WTC11 (cell line): ENCODE measurements around the gene GARRE1. TPM values are rescaled to one million over a fixed set of nuclear protein-coding genes. Genes with fewer than 3 reads are reported as not detected.

Experiments used
- ATAC-seq: fragments of 200-7000 bp; cut with Tn5 transposase; 2 replicates; pipeline ENCODE4 v1.10.0; 2021; ENCODE audit warnings: mild to moderate bottlenecking, moderate library complexity
- CTCF ChIA-PET: fragments of 300-600 bp; sonication (Branson Sonifier 250); formaldehyde crosslinking; loops from one replicate; lab custom pipeline; 2021; ENCODE audit warnings: antibody characterized with exemption; lab: Charles Lee
- POLR2A ChIA-PET: fragments of 350-600 bp; sonication (Branson Sonifier 250); formaldehyde crosslinking; loops from one replicate; lab custom pipeline; 2021; ENCODE audit warnings: antibody characterized with exemption; lab: Charles Lee
- DNase-seq: peaks from one replicate; pipeline ENCODE4 v3.0.0; 2021; ENCODE audit warnings: low spot score
- H3K27ac Mint-ChIP-seq: 2 replicates; pipeline ENCODE4 v1.8.0; 2021; ENCODE audit warnings: mixed read lengths
- H3K27me3 Mint-ChIP-seq: 2 replicates; pipeline ENCODE4 v1.8.0; 2021; ENCODE audit warnings: low read depth, mild to moderate bottlenecking, moderate library complexity, mixed read lengths
- H3K36me3 Mint-ChIP-seq: 2 replicates; pipeline ENCODE4 v1.8.0; 2021; ENCODE audit warnings: mixed read lengths
- H3K4me1 Mint-ChIP-seq: 2 replicates; pipeline ENCODE4 v1.8.0; 2022; ENCODE audit warnings: mixed read lengths
- H3K4me3 Mint-ChIP-seq: 2 replicates; pipeline ENCODE4 v1.8.0; 2021; ENCODE audit warnings: mild to moderate bottlenecking, moderate library complexity, mixed read lengths
- H3K9me3 Mint-ChIP-seq: 2 replicates; pipeline ENCODE4 v1.8.0; 2021; ENCODE audit warnings: mixed read lengths
- ATF6 ChIP-seq: sonication (generic); formaldehyde crosslinking; IDR thresholded peaks from 2 replicates; pipeline ENCODE4 v1.8.1; 2023; ENCODE audit warnings: mild to moderate bottlenecking, missing genetic modification reagents
- CREM ChIP-seq: sonication (generic); formaldehyde crosslinking; IDR thresholded peaks from 2 replicates; pipeline ENCODE4 v1.8.1; 2022; ENCODE audit warnings: mild to moderate bottlenecking, missing genetic modification reagents, moderate library complexity
- E2F4 ChIP-seq: sonication (generic); formaldehyde crosslinking; IDR thresholded peaks from 2 replicates; pipeline ENCODE4 v1.8.1; 2022; ENCODE audit warnings: low read depth, mild to moderate bottlenecking, moderate library complexity, missing genetic modification reagents, borderline replicate concordance
- FOXJ3 ChIP-seq: sonication (generic); formaldehyde crosslinking; IDR thresholded peaks from 2 replicates; pipeline ENCODE4 v1.9.0; 2021; ENCODE audit warnings: missing genetic modification reagents, mild to moderate bottlenecking, borderline replicate concordance
- GABPB1 ChIP-seq: sonication (generic); formaldehyde crosslinking; IDR thresholded peaks from 2 replicates; pipeline ENCODE4 v1.8.1; 2023; ENCODE audit warnings: mild to moderate bottlenecking, missing genetic modification reagents
- JUN ChIP-seq: sonication (generic); formaldehyde crosslinking; IDR thresholded peaks from 2 replicates; pipeline ENCODE4 v1.8.0; 2023; ENCODE audit warnings: mild to moderate bottlenecking, missing genetic modification reagents
- NFE2L1 ChIP-seq: sonication (generic); formaldehyde crosslinking; IDR thresholded peaks from 2 replicates; pipeline ENCODE4 v1.8.1; 2023; ENCODE audit warnings: missing genetic modification reagents
- NR3C1 ChIP-seq: sonication (generic); formaldehyde crosslinking; conservative IDR thresholded peaks from 2 replicates; pipeline ENCODE4 v1.8.1; 2023; ENCODE audit warnings: low read depth, mild to moderate bottlenecking, missing genetic modification reagents
- OVOL2 ChIP-seq: fragments of 250-450 bp; sonication (Bioruptor Pico); IDR thresholded peaks from 2 replicates; pipeline ENCODE4 v1.9.0; 2021; ENCODE audit warnings: mild to moderate bottlenecking, borderline replicate concordance
- PRRX2 ChIP-seq: fragments of 250-450 bp; sonication (Bioruptor Pico); IDR thresholded peaks from 2 replicates; pipeline ENCODE4 v1.8.0; 2021; ENCODE audit warnings: mild to moderate bottlenecking
- SOX15 ChIP-seq: fragments of 250-450 bp; sonication (Bioruptor Pico); IDR thresholded peaks from 2 replicates; pipeline ENCODE4 v1.9.0; 2021; ENCODE audit warnings: mild to moderate bottlenecking
- TP53 ChIP-seq: sonication (generic); formaldehyde crosslinking; IDR thresholded peaks from 2 replicates; pipeline ENCODE4 v1.8.1; 2023; ENCODE audit warnings: mild to moderate bottlenecking, missing genetic modification reagents
- ZBTB43 ChIP-seq: sonication (generic); formaldehyde crosslinking; IDR thresholded peaks from 2 replicates; pipeline ENCODE4 v1.8.1; 2023; ENCODE audit warnings: mild to moderate bottlenecking, missing genetic modification reagents
- ZNF281 ChIP-seq: sonication (generic); formaldehyde crosslinking; IDR thresholded peaks from 2 replicates; pipeline ENCODE4 v1.8.0; 2023; ENCODE audit warnings: mild to moderate bottlenecking, missing genetic modification reagents
- ZNF416 ChIP-seq: fragments of 250-450 bp; sonication (Bioruptor Pico); IDR thresholded peaks from 2 replicates; pipeline ENCODE4 v1.9.0; 2021; ENCODE audit warnings: mild to moderate bottlenecking, inconsistent platforms
- total RNA-seq: library from RNA; stranded (reverse); gene quantifications from 3 replicates; pipeline ENCODE4 v1.2.3, GENCODE V29; 2021
- TF ChIP-seq, protein P1 (sequence below): sonication (generic); formaldehyde crosslinking; IDR thresholded peaks from 2 replicates; pipeline ENCODE4 v1.8.0; 2022; ENCODE audit warnings: mild to moderate bottlenecking, missing genetic modification reagents
- TF ChIP-seq, protein P2 (sequence below): sonication (generic); formaldehyde crosslinking; IDR thresholded peaks from 2 replicates; pipeline ENCODE4 v1.8.1; 2023; ENCODE audit warnings: mild to moderate bottlenecking, moderate library complexity, missing genetic modification reagents
- TF ChIP-seq, protein P3 (sequence below): fragments of 250-450 bp; sonication (Bioruptor Pico); IDR thresholded peaks from 2 replicates; pipeline ENCODE4 v1.9.0; 2021; ENCODE audit warnings: mild to moderate bottlenecking

The GARRE1 gene
- total RNA-seq, 1 experiment from 2014 or later, result 16.7 TPM

DNA sequence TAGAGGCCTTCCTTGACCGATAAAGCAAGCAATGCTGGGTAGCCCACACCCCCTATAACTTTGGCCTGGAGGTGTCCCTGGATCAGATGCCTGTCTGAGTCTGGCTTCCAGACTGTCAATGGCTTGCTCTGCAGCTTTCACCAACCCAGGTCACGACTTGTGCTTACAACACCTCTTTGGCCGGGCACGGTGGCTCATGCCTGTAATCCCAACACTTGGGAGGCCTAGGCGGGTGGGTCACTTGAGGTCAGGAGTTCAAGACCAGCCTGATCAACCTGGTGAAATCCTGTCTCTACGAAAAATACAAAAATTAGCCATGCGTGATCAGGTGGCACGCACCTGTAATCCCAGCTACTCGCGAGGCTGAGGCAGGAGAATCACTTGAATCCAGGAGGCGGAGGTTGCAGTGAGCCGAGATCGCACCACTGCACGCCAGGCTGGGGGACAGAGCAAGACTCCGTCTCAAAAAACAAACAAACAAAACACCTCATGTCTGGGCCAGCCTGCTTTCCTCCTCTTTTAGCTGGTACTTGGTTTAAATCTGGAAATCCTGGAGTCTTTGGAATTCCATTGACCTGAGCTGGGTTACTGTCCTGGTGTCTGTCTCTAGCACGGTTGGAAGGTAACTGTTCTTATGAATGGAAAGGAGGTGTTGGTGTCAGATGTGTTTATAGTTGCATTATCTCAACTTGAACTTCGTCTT lies 10.3 kb upstream of the GARRE1 start:
- H3K4me1 Mint-ChIP-seq, result peaks cover 5% of the 10 kb centered on the region; the same call in 1 of the 2 replicates
- H3K36me3 Mint-ChIP-seq, result no peaks in the 10 kb centered on the region
- no peaks in the 10 kb centered on the region for H3K9me3 Mint-ChIP-seq
- ATAC-seq (no peak), DNase-seq (no peak)
- H3K4me3 Mint-ChIP-seq, result no peak overlapping the region
- ChIA-PET POLR2A (no interaction called here), CTCF (interaction anchor here (0.5 to 1.6 kb wide), 3 partner anchors 25 to 103 kb away, joined by 3 to 5 read pairs (median 3); no protein-coding TSS in a partner anchor)
- no peak overlapping the region for H3K27ac Mint-ChIP-seq
- TF ChIP-seq NFE2L1 (CRISPR knock-in tag), result no peak
- TF ChIP-seq GABPB1 (CRISPR knock-in tag), result no peak
- TF ChIP-seq E2F4 (CRISPR knock-in tag), result no peak
- TF ChIP-seq ZBTB43, result no peak
- H3K27me3 Mint-ChIP-seq, result no peaks in the 10 kb centered on the region

- no peaks in the 10 kb centered on the region for H3K9me3 Mint-ChIP-seq
- ATAC-seq, result no peak
Measured at GRCh38 chr19:34244611-34245299, 9.6 kb upstream of the GARRE1 start.

More at GRCh38 chr19:34244611-34245299, 9.6 kb upstream of the GARRE1 start:
- peaks cover 5% of the 10 kb centered on the region; the same call in 1 of the 2 replicates for H3K4me1 Mint-ChIP-seq
- TF ChIP-seq JUN (CRISPR knock-in tag) (no peak), ATF6 (CRISPR knock-in tag) (no peak), CREM (CRISPR knock-in tag) (no peak), FOXJ3 (no peak), PRRX2 (CRISPR knock-in tag) (no peak), TP53 (CRISPR knock-in tag) (no peak), NFE2L1 (CRISPR knock-in tag) (no peak), ZNF281 (no peak), OVOL2 (CRISPR knock-in tag) (no peak), ZNF416 (CRISPR knock-in tag) (no peak), NR3C1 (no peak), SOX15 (CRISPR knock-in tag) (no peak)
- TF ChIP-seq, protein P1, sequence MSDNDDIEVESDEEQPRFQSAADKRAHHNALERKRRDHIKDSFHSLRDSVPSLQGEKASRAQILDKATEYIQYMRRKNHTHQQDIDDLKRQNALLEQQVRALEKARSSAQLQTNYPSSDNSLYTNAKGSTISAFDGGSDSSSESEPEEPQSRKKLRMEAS (CRISPR knock-in tag), result no peak
- TF ChIP-seq, protein P2, sequence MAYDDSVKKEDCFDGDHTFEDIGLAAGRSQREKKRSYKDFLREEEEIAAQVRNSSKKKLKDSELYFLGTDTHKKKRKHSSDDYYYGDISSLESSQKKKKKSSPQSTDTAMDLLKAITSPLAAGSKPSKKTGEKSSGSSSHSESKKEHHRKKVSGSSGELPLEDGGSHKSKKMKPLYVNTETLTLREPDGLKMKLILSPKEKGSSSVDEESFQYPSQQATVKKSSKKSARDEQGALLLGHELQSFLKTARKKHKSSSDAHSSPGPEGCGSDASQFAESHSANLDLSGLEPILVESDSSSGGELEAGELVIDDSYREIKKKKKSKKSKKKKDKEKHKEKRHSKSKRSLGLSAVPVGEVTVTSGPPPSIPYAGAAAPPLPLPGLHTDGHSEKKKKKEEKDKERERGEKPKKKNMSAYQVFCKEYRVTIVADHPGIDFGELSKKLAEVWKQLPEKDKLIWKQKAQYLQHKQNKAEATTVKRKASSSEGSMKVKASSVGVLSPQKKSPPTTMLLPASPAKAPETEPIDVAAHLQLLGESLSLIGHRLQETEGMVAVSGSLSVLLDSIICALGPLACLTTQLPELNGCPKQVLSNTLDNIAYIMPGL, result no peak
- TF ChIP-seq, protein P3, sequence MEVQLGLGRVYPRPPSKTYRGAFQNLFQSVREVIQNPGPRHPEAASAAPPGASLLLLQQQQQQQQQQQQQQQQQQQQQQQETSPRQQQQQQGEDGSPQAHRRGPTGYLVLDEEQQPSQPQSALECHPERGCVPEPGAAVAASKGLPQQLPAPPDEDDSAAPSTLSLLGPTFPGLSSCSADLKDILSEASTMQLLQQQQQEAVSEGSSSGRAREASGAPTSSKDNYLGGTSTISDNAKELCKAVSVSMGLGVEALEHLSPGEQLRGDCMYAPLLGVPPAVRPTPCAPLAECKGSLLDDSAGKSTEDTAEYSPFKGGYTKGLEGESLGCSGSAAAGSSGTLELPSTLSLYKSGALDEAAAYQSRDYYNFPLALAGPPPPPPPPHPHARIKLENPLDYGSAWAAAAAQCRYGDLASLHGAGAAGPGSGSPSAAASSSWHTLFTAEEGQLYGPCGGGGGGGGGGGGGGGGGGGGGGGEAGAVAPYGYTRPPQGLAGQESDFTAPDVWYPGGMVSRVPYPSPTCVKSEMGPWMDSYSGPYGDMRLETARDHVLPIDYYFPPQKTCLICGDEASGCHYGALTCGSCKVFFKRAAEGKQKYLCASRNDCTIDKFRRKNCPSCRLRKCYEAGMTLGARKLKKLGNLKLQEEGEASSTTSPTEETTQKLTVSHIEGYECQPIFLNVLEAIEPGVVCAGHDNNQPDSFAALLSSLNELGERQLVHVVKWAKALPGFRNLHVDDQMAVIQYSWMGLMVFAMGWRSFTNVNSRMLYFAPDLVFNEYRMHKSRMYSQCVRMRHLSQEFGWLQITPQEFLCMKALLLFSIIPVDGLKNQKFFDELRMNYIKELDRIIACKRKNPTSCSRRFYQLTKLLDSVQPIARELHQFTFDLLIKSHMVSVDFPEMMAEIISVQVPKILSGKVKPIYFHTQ (CRISPR knock-in tag), result no peak
- H3K27ac Mint-ChIP-seq, result no peak overlapping the region
- H3K36me3 Mint-ChIP-seq, result no peaks in the 10 kb centered on the region
- POLR2A ChIA-PET, result no interaction called here
- DNase-seq, result no peak
- CTCF ChIA-PET, result interaction anchor here (0.5 to 1.6 kb wide), 3 partner anchors 25 to 102 kb away, joined by 3 to 5 read pairs (median 3); no protein-coding TSS in a partner anchor
- H3K27me3 Mint-ChIP-seq, result no peaks in the 10 kb centered on the region
- H3K4me3 Mint-ChIP-seq, result no peak overlapping the region
